ENCODE measurements around the gene SGTA. TPM values are rescaled to one million over a fixed set of nuclear protein-coding genes. Genes with fewer than 3 reads are reported as not detected.

Gene SGTA
- polyA plus RNA-seq, 1 donor (not counting 4 experiments of a cell fraction or from before 2014, with no cell fraction given) = 36.1 TPM

- no peak overlapping the region for H2AFZ ChIP-seq (ENCODE audit: control insufficient read depth, low read length)
- TF ChIP-seq, protein P1, sequence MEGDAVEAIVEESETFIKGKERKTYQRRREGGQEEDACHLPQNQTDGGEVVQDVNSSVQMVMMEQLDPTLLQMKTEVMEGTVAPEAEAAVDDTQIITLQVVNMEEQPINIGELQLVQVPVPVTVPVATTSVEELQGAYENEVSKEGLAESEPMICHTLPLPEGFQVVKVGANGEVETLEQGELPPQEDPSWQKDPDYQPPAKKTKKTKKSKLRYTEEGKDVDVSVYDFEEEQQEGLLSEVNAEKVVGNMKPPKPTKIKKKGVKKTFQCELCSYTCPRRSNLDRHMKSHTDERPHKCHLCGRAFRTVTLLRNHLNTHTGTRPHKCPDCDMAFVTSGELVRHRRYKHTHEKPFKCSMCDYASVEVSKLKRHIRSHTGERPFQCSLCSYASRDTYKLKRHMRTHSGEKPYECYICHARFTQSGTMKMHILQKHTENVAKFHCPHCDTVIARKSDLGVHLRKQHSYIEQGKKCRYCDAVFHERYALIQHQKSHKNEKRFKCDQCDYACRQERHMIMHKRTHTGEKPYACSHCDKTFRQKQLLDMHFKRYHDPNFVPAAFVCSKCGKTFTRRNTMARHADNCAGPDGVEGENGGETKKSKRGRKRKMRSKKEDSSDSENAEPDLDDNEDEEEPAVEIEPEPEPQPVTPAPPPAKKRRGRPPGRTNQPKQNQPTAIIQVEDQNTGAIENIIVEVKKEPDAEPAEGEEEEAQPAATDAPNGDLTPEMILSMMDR (optimal IDR thresholded peaks at IDR 0.05 in 1 of 3, IDR thresholded peaks at IDR 0.05 in 1 of 3, conservative IDR thresholded peaks at IDR 0.05 in 1 of 3; ENCODE audit: extremely low read depth in 1 of 3, insufficient read depth in 2 of 3, low read length in 3 of 3) = no peak
- no peak for TF ChIP-seq EZH2 (IDR thresholded peaks at IDR 0.05; ENCODE audit: low read length)
- no peak overlapping the region for H3K4me2 ChIP-seq (ENCODE audit: control insufficient read depth, extremely low read depth, insufficient read depth, low read depth, low read length)
- H3K27me3 ChIP-seq (ENCODE audit: control insufficient read depth, extremely low read depth, insufficient read depth, low read length) = no peaks in the 10 kb centered on the region
- peaks cover 19 to 28% of the 10 kb centered on the region in 2 experiments for H3K36me3 ChIP-seq (ENCODE audit: control insufficient read depth in 2 of 2, extremely low read depth in 1 of 2, insufficient read depth in 2 of 2, low read length in 2 of 2)
- no peak overlapping the region for H3K27ac ChIP-seq (ENCODE audit: control insufficient read depth, insufficient read depth, low read length)
- FAIRE-seq (no peak), DNase-seq (ENCODE audit: low read depth, low spot score) (no peak)
- dilution Hi-C loops (cut with MboI; ENCODE audit: extremely low pct_ligation_motif_present, low sequenced_read_pairs) = no loop called here
- no peaks in the 10 kb centered on the region for H3K9me3 ChIP-seq (ENCODE audit: control insufficient read depth, low read depth, low read length)
- no peak overlapping the region for H3K4me3 ChIP-seq (ENCODE audit: control insufficient read depth in 2 of 3, extremely low read depth in 1 of 3, insufficient read depth in 2 of 3, low read depth in 1 of 3, low read length in 3 of 3)
- H3K4me1 ChIP-seq (ENCODE audit: control insufficient read depth, extremely low read depth, insufficient read depth, low read length) = no peaks in the 10 kb centered on the region
- H4K20me1 ChIP-seq (ENCODE audit: control insufficient read depth, extremely low read depth, insufficient read depth, low read length) = no peaks in the 10 kb centered on the region
- no peaks in the 10 kb centered on the region for H3K9me1 ChIP-seq (ENCODE audit: control insufficient read depth, extremely low read depth, insufficient read depth, low read length)
- no peak overlapping the region for H3K9ac ChIP-seq (ENCODE audit: control insufficient read depth, extremely low read depth, insufficient read depth, low read length)
- H3K79me2 ChIP-seq (ENCODE audit: control insufficient read depth, insufficient read depth, low read length) = no peaks in the 10 kb centered on the region
Measured at GRCh38 chr19:2811735-2812413, 28.8 kb upstream of the SGTA start.

- no peaks in the 10 kb centered on the region for H3K9me3 ChIP-seq (ENCODE audit: control insufficient read depth, low read depth, low read length)
- H3K36me3 ChIP-seq (ENCODE audit: control insufficient read depth in 2 of 2, extremely low read depth in 1 of 2, insufficient read depth in 2 of 2, low read length in 2 of 2) = peaks cover 19 to 33% of the 10 kb centered on the region in 2 experiments
- dilution Hi-C loops (cut with MboI; ENCODE audit: extremely low pct_ligation_motif_present, low sequenced_read_pairs) = no loop called here
Measured at GRCh38 chr19:2811221-2811722, 28.2 kb upstream of the SGTA start.

More at GRCh38 chr19:2811221-2811722, 28.2 kb upstream of the SGTA start:
- Histone ChIP-seq H3K4me1 (ENCODE audit: control insufficient read depth, extremely low read depth, insufficient read depth, low read length) (no peaks in the 10 kb centered on the region), H3K79me2 (ENCODE audit: control insufficient read depth, insufficient read depth, low read length) (no peaks in the 10 kb centered on the region), H3K9ac (ENCODE audit: control insufficient read depth, extremely low read depth, insufficient read depth, low read length) (no peak overlapping the region), H2AFZ (ENCODE audit: control insufficient read depth, low read length) (no peak overlapping the region), H3K9me1 (ENCODE audit: control insufficient read depth, extremely low read depth, insufficient read depth, low read length) (no peaks in the 10 kb centered on the region), H4K20me1 (ENCODE audit: control insufficient read depth, extremely low read depth, insufficient read depth, low read length) (no peaks in the 10 kb centered on the region), H3K27ac (ENCODE audit: control insufficient read depth, insufficient read depth, low read length) (no peak overlapping the region), H3K4me3 (ENCODE audit: control insufficient read depth in 2 of 3, extremely low read depth in 1 of 3, insufficient read depth in 2 of 3, low read depth in 1 of 3, low read length in 3 of 3) (no peak overlapping the region), H3K4me2 (ENCODE audit: control insufficient read depth, extremely low read depth, insufficient read depth, low read depth, low read length) (no peak overlapping the region), H3K27me3 (ENCODE audit: control insufficient read depth, extremely low read depth, insufficient read depth, low read length) (no peaks in the 10 kb centered on the region)
- TF ChIP-seq EZH2 (IDR thresholded peaks at IDR 0.05; ENCODE audit: low read length) = no peak
- TF ChIP-seq, protein P1 (optimal IDR thresholded peaks at IDR 0.05 in 1 of 3, IDR thresholded peaks at IDR 0.05 in 1 of 3, conservative IDR thresholded peaks at IDR 0.05 in 1 of 3; ENCODE audit: extremely low read depth in 1 of 3, insufficient read depth in 2 of 3, low read length in 3 of 3) = no peak
- FAIRE-seq (no peak), DNase-seq (ENCODE audit: low read depth, low spot score) (no peak)

Data from keratinocyte (primary cell).